Measurements from ENCODE around the gene SRSF6.
A peak's percentile ranks its signal among the peaks of the same experiment; 100 is the strongest.
"Not testable (repeated sequence)": the region's sequence is repeated elsewhere in the genome, so short reads cannot be mapped to it uniquely, and the experiment has no call there.

The SRSF6 gene

DNA sequence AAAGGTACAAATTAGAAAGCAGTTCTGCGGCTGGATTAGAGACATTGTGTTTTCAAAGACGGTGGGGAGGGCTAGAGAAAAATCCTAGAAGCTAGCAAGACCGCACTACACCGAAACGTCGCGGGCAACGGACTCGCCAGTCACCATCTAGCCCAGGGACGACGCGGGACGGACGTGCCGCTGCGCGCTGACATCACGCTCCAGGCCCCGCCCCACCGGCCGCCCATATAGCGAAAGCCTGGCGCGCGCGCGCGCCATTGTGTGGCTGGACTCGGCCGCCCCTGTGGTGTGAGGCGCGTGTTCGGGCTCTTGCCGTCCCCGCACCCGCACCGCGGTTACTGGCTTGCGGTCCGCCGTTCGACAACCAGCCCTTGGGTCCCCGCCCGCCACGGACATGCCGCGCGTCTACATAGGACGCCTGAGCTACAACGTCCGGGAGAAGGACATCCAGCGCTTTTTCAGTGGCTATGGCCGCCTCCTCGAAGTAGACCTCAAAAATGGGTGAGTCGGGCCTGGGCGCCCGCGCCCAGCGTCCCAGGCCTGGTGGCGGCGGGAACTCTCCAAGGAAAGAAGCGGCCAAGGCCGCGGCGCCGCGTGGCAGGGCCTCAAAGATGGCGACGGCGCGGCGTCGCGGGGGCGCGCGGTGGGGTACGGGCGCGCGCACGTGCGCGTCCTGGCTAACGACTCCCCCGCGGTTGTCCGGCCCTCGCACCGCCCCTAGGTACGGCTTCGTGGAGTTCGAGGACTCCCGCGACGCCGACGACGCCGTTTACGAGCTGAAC is at the start of gene SRSF6:
SRSF6 (plus strand) TSS at position 257 of the 782 bp plus-strand sequence; CDS start at position 395, 138 bp downstream.
- H3K4me3 ChIP-seq = peak within 1 kb of the TSS; percentile 59 to 97 (median 92)

DNA sequence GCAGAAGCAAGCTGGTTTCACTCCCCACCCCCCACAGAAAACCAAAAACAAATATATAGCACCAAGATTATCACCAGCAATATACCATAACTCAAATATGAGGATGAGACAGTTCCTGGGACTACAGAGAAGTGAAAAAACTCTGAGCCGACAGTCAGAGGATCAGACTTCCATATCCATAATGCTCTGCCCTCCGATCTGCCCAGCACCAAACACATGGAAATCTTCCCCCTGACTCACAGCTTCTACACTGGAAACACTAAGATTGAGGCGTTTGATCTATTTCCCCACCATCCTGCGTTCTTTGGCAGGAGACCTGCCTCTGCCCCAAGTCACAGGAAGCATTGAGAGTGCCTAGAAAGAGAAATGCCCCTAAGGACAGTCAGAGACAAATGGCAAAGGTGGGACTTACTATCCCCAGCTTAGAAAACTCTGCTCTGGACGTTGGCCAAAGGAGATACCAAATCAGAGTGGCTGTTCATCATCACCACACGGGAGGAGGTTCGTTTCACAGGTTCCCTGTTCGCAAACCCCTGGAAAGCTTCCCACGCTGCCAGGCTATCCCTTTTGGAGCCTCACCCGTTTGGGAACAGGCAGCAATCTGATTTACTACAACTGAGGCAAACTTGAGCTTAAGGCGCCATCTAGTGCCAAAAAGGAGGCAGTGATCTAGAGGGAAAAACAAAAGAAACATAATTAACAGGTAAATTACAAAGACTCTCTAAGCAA is 48.7 kb upstream of the SRSF6 start:
- H3K27ac ChIP-seq = no peak overlapping the region
- no peak overlapping the region for H3K4me3 ChIP-seq

More for the DNA sequence above, at the start of gene SRSF6:
- H3K27ac ChIP-seq = peak within 1 kb of the TSS; percentile 97 to 100 (median 100)

DNA sequence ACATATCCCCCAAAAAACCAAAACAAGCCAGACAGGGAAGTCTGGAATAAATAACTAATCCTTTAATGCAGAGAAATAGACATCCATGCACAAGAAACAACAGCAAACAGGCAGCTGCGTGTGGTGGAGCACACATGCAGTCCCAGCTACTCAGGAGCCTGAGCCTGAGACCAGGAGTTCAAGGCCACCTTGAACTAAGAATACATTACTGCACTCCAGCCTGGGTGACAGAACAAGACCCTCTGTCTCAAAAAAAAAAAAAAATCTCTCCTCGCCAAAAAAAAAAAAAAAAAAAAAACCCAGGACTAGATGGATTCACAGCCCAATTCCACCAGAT is 48.2 kb upstream of the SRSF6 start:
- Histone ChIP-seq H3K27ac (no peak overlapping the region), H3K4me3 (no peak overlapping the region)

DNA sequence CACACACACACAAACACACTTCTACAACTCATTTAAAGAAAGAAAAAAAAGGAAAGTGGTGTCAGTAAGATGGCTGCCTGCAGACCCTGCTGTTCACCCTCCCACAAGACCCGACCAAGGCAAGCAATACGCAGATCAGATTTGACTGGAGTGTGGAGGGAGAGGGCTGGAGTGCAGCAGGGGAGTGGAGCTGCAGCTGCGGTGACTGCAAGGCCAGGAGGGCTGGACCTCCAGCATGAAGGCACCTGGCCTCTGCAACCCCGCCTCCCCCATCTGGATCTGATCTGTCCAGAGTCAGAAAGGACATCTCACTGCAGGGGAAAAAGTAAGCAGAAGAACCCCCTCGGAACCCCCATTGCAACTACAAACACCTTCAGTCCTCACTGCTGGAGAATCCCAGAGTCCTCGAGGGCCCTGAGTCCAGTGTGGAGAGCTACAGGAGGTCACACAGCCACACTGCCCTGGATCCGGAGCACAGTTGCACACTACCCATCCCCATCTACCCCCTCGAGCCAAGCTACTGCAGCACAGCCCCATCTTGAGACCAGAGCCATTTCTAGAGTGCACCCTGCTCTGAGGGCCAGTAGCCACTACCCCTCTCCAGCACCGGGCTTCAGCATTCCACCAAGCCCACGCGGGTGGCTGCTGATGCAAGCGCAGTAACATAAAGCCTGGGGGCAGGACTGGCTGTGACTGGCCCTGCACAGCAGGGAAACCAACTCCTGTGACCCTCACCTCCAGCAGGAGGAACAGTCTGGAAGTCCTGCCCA is 41.9 kb upstream of the SRSF6 start:
- H3K27ac ChIP-seq = no peak overlapping the region

DNA sequence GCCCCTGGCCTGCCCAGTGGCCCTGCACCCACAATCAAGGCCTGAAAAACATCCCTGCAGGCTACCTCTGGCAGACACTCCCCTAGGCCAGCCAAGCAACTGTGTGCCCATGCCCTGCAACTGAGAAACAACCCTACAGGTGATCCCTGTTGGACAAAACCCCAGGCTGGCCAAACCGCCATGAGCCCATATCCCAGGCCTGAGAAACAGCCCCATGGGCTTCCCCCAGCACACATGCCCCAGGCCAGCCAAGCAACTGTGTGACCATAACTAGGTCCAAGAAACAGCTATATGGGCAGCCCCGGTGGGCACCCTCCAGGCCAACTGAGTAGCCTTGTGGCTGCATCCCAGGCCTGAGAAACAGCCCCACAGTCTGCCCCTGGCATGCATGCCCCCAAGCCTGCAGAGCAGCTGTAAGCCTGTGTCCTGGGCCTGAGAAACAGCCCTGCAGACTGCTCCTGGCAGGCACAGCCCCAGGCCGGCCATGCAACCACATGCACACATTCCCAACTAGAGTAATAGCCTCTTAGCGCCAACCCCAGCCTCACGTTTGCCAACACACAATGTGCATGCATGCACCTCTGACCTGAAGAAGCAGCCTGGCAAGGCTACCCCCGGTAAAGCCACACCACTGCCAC is 41.0 kb upstream of the SRSF6 start:
- Histone ChIP-seq H3K4me3 (no peak overlapping the region), H3K27ac (no peak overlapping the region)

More for the DNA sequence above, 41.9 kb upstream of the SRSF6 start:
- H3K4me3 ChIP-seq = no peak overlapping the region

DNA sequence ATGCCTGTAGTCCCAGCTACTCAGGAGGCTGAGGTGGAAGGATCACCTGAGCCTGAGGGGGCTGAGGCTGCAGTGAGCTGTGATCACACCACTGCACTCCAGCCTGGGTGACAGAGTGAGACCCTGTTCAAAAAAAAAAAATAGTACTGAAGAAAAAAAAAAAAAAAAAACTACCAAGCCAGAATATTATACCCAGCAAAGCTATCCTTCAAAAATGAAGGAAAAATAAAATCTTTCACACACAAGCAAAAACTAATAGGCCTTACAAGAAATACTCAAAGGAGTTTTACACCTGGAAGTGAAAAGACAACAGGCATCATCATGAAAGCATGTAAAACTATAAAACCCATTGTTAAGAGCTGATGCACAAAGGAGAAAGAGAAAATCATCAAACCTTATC is 37.5 kb upstream of the SRSF6 start:
- Histone ChIP-seq H3K27ac (no peak overlapping the region), H3K4me3 (no peak overlapping the region)

DNA sequence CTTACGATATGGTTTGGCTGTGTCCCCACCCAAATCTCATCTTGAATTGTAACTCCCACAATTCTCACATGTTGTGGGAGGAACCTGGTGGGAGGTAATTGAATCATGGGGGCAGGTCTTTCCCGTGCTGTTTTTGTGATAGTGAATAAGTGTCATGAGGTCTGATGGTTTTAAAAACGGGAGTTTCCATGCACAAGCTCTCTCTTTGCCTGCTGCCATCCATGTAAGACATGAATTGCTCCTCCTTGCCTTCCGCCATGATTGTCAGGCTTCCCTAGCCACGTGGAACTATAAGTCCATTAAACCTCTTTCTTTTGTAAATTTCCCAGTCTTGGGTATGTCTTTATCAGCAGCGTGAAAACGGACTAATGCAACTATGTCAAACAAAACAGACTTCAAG is 36.8 kb upstream of the SRSF6 start:
- not testable (repeated sequence) for H3K27ac ChIP-seq, H3K4me3 ChIP-seq

DNA sequence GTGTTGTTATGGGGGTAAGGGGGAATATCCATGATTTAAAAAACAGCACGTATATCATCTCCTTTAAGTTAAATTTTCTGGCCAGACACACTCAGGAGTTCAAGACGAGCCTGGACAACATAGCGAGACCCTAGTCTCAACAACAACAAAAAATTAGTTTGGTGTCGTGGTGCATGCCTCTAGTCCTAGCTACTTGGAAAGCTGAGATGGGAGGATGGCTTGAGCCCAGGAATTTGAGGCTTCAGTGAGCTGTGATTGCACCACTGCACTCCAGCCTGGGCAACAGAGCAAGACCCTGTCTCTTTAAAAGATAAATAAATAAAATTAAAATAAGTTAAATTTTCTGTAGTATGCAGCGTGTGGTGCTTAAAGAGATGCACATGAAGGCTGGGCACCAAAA is 31.5 kb upstream of the SRSF6 start:
- H3K27ac ChIP-seq = no peak overlapping the region
- no peak overlapping the region for H3K4me3 ChIP-seq

DNA sequence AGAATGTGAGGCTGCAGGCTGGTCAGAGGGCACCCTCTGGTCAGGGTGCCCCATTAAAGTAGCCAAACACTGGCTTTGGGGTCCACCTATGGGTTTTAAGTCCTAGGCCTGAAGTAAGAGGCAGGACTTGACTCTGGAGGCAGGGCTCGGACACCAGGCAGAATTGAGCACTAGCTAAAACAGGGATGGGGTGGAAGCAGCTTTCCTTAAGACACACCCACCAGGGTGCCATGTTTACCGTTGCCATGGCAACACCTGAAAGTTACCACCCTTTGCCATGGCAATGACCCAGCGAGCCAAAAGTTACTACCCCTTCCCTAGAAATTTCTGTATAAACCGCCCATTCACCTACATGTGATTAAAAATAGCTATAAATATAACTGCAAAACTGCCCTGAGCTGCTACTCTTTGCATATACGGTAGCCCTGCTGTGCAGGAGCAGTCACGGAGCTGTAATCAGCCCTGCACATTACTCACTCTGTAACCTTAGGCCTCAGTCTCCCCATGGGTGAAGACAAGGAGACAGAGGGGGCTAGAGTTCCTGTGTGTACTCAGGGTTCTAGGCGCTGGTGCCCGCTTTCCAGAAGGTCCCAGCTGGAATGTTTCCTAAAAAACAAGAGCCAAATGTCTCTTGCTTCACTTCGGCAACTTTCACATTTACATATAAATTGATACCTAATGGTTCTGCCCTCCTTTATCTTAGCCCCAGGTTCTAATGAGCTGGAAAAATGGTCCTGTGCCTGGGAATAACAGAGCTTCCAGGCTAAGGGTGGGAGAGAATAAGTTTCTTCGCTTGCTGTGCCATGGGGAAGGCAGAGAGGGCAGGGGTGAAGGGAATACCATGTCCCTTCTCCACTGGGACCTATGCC is 27.2 kb upstream of the SRSF6 start:
- Histone ChIP-seq H3K27ac (no peak overlapping the region), H3K4me3 (no peak overlapping the region)

DNA sequence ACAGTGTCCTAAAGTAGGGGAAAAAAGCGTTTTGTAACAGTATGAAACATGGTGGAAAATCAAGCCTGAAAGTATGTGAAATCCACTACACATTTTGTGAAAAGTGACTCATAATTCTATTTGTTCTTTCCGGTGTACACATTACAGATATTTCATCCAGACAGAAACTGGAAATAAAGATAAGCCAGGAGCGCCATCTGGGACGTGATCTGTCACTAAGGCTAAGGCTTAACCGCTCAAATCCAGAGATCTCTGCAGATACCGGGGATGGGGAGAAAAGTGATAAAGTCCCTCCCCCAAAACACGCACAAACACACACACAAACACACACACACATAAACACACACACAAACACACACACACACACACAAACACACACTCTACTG is 26.6 kb upstream of the SRSF6 start:
- H3K4me3 ChIP-seq = no peak overlapping the region
- H3K27ac ChIP-seq = no peak overlapping the region

DNA sequence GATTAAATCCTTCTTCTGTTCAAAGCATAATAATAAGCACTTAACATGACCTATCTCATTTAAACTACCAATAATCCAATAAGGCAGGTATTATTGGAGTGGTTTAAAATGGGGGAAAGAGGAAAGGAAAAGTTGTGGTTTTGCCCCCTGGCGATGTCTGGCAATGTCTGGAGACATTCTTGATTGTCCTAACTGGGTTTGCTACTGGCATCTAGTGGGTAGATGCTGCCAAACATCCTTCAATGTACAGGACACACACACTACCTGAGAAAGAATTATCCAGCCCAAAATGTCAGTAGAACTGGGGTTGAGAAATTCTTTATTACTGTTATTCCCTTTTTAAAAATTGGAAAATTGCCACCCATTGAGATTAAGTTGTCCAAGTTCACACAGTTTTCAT is 25.2 kb upstream of the SRSF6 start:
- no peak overlapping the region for H3K27ac ChIP-seq
- no peak overlapping the region for H3K4me3 ChIP-seq

DNA sequence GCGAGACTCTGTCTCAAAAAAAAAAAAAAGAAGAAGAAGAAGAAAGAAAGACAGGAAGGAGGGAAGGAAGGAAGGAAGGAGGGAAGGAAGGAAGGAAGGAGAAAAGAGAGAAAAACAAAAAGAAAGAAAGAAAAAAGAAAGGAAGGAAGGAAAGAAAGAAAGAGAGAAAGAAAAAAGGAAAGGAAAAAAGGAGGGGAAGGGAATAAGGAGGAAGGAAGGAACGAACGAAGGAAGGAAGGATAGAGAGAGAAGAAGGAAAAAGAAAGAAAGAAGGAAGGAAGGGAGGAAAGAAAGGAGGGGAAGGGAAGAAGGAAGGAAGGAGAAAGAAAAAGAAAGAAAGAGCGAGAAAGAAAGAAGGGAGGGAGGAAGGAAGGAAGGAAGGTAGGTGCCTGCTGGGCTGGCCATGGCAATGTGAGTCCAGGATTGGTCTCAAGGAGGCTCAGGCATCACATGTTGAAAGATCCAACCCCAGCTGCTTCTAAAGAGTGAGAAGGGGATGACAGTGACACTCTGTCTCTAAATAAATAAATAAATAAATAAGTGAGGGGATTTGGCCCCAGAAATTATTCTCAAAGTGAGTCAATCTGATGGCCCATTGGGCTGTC is 24.3 kb upstream of the SRSF6 start:
- H3K4me3 ChIP-seq = no peak overlapping the region
- H3K27ac ChIP-seq = no peak overlapping the region

DNA sequence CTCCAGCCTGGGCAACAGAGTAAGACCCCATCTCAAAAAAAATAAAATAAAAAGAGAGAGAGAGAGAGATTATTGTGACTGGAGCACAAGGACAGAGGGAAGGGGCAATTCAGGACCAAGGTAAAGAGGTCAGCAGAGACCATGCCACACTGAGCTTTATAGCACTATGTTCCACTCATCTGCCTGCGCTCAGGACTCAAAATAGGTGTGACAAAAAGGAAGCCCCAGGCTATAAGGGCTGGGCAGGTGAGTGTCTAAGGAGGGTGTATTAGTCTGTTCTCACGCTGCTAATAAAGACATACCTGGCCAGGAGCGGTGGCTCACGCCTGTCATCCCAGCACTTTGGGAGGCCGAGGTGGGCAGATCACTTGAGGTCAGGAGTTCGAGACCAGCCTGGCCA is 23.1 kb upstream of the SRSF6 start:
- H3K27ac ChIP-seq = no peak overlapping the region
- H3K4me3 ChIP-seq = no peak overlapping the region

DNA sequence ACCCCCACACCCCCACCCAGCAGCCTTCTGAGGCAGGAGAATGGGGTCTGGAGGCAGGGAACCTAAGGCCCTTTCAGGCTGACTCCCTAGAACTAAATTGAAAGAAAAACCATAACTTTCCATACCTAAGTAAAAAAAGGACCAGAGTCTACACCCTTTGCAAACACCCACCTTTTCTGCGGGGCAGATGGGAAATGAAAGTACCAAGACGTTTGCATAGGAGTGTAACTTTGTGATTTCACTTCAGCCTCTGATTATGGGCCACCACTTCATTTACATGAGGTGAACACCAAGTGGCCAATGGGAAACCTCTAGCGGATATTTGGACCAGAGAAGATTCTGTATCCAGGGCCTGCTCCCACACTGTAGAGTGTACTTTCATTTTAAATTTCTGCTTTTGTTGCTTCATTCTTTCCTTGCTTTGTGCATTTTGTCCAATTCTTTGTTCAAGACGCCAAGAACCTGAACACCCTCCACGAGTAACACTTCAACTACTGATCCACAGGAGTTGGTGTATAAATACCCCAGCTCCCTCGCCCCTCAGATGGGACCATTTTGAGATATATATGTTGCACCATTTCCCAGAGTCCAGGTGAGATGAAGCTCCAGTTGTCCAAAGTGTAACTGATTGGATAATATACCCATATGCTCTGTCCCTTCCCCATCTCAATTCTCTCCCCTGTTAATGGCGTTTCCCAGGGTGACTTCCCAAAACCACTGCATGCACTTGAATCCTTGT is 18.9 kb upstream of the SRSF6 start:
- Histone ChIP-seq H3K4me3 (no peak overlapping the region), H3K27ac (no peak overlapping the region)

DNA sequence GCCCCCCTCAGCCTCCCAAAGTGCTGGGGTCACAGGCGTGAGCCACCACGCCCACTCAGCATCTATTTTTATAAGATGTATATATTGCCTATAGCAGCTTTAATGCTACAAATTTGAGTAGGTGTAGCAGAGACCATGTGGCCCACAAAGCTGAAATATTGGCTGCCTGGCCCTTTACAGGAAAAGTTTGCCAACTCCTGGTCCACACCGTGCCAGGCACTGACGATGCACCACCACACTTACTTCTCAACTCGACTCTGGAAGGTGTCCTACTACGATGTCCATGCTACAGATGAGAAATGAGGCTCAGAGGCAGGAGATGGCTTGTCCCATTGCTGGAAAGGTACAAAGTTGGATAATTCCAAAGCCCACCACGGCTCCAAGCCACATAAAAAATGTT is 17.2 kb upstream of the SRSF6 start:
- Histone ChIP-seq H3K4me3 (no peak overlapping the region), H3K27ac (no peak overlapping the region)

DNA sequence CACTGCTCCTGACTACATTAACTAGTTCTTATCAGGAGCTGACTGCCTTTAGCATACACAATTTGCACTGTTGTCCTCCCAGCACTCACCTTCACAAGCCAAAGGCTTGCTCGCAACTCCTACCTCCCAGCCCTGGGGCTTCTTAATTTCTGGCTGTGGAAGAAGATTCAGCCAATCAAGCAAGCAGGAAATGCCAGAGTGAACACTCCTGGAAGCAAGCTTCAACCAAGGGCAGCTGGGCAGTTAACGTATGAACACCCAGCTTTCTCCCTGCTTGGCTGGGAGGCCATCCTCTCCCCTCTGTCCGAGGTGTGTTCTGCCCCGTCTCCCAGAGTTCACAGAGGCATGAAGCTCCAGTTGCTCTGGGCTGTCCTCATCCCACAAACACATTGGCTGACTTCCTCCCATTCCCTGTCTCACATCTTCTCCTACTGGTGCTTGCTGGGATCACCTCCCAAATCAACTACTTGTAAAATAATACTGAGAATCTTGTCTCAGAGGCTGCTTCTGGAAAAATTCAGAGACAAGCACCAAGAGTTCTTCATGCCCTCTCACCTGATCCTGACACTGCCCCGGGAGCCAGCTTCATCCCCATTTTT is 15.3 kb upstream of the SRSF6 start:
- Histone ChIP-seq H3K27ac (no peak overlapping the region), H3K4me3 (no peak overlapping the region)

DNA sequence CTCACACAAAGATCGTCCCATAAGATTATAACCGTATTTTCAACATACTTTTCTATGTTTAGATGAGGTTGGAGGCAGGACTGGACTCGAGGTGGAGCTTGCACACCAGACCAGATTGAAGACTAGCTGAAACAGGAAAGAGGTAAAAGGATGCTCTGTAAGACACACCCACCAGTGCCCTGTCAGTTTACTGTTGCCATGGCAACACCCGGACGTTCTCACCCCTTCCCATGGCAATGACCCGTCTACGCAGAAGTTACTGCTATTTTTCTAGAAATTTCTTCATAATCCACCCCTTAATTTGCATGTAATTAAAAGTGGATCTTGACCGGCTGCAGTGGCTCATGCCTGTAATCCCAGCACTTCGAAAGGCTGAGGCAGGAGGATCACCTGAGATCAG is 13.6 kb upstream of the SRSF6 start:
- no peak overlapping the region for H3K4me3 ChIP-seq
- H3K27ac ChIP-seq = no peak overlapping the region

DNA sequence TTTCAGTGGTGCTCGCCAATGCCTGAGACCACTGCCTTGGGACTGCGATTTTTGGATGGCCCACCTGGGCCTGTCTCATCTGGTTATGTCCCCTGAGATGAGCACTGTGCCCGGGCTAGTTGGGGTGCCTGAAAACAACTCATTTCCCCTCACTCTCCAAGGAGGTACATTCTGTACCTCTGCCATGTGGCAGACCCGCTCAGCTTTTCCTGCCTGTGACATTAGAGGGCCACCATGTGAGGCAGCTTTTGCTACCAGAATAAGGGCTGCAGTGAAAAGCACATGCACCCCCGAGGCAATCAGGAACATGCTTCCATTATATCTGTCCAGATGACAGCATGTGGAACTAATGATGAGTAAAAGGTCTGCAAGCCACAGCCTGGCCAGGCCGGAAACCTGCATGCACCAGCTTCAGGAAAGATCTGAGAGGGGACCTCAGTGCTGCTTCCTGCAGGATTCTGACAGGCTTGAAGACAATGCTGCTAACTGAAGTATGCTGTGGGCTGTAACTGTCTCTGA is 11.3 kb upstream of the SRSF6 start:
- no peak overlapping the region for H3K27ac ChIP-seq
- H3K4me3 ChIP-seq = no peak overlapping the region
